ENCODE results near the gene SPANXN2. TPM values are rescaled to one million over a fixed set of nuclear protein-coding genes. Genes with fewer than 3 reads are reported as not detected.
A peak's percentile ranks its signal among the peaks of the same experiment; 100 is the strongest.

SPANXN2 gene
- total and polyA plus RNA-seq, 8 donors: not detected

GRCh38 chrX:143674926-143675325, 45.6 kb downstream of the SPANXN2 start:
- Histone ChIP-seq H3K27ac (no peak overlapping the region), H3K4me1 (no peaks in the 10 kb centered on the region), H3K36me3 (no peaks in the 10 kb centered on the region), H3K27me3 (peaks cover 0 to 11% (median 4%) of the 10 kb centered on the region in 4 donors), H3K9me3 (no peaks in the 10 kb centered on the region), H3K4me3 (no peak overlapping the region)
- DNase-seq (no peak), ATAC-seq (no peak), FAIRE-seq (no peak)
- intact Hi-C loops (cut with DNase I): loop anchor here in 1 of 3 donors (5.0 kb wide), 1 partner anchor 192 kb away; no protein-coding TSS in a partner anchor
- TF ChIP-seq CTCF (IDR thresholded peaks at IDR 0.05): no peak
- WGBS, 2 donors: 55 to 65% methylated on average over 4 of the region's 4 CpGs

- intact Hi-C loops (cut with DNase I): no loop called here
- Histone ChIP-seq H3K9me3 (no peaks in the 10 kb centered on the region), H3K4me1 (no peaks in the 10 kb centered on the region), H3K27me3 (peaks cover 0 to 24% (median 5%) of the 10 kb centered on the region in 4 donors), H3K4me3 (no peak overlapping the region), H3K36me3 (no peaks in the 10 kb centered on the region), H3K27ac (no peak overlapping the region)
- TF ChIP-seq CTCF (IDR thresholded peaks at IDR 0.05): peak in 2 of 4 donors; percentile 7 to 21
- ATAC-seq (peak in 2 of 4 donors; percentile 51 to 61), FAIRE-seq (peak; percentile 20), DNase-seq (no peak)
- WGBS, 2 donors: 1 to 3% methylated on average over 5 of the region's 5 CpGs
Measured at GRCh38 chrX:143669395-143669794, 51.2 kb downstream of the SPANXN2 start.

DNA sequence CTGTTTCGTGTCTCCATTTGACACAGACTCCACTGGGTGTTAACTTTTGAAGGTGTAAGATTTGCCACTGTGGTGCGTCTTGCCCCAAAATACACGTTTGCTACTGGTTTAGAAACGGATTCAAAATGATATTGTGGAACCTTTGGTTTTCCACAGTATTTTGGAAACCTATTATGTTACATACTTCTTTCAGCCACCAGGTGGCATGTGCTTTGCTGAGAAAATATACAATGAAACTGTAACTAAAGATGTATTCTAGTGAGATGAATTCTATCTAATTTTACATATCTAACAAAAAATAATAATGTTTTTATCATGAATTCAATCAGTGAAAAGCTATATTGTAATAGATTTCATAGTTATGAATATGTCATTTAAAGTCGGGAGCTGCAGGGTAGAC, 56.2 kb downstream of the SPANXN2 start:
- H3K4me3 ChIP-seq: no peak overlapping the region
- intact Hi-C loops (cut with DNase I): no loop called here
- H3K27me3 ChIP-seq: peaks cover 0 to 10% (median 2%) of the 10 kb centered on the region in 4 donors
- peak; percentile 94 for FAIRE-seq
- no peak overlapping the region for H3K27ac ChIP-seq
- TF ChIP-seq CTCF (IDR thresholded peaks at IDR 0.05): peak; percentile 19 to 59 (median 55)
- peak in 2 of 4 donors; percentile 48 to 62 for ATAC-seq
- no peak for DNase-seq
- H3K9me3 ChIP-seq: no peaks in the 10 kb centered on the region
- H3K36me3 ChIP-seq: no peaks in the 10 kb centered on the region
- H3K4me1 ChIP-seq: no peaks in the 10 kb centered on the region
- WGBS, 2 donors: 32 to 34% methylated on average over 5 of the region's 5 CpGs

GRCh38 chrX:143663755-143664154, 56.8 kb downstream of the SPANXN2 start:
- ATAC-seq (peak in 1 of 4 donors; percentile 18), FAIRE-seq (no peak), DNase-seq (peak in 1 of 6 donors; percentile 8)
- intact Hi-C loops (cut with DNase I): no loop called here
- H3K9me3 ChIP-seq: no peaks in the 10 kb centered on the region
- TF ChIP-seq CTCF (IDR thresholded peaks at IDR 0.05): no peak
- H3K27ac ChIP-seq: no peak overlapping the region
- no peaks in the 10 kb centered on the region for H3K36me3 ChIP-seq
- no peak overlapping the region for H3K4me3 ChIP-seq
- peaks cover 0 to 6% (median 0%) of the 10 kb centered on the region in 4 donors for H3K27me3 ChIP-seq
- WGBS, 2 donors: 33 to 34% methylated on average over 5 of the region's 5 CpGs
- no peaks in the 10 kb centered on the region for H3K4me1 ChIP-seq

Other genes starting within 250 kb of the SPANXN2 start
- gene SPANXN3, start 203.3 kb downstream of the SPANXN2 start, total RNA-seq: not detected
- not detected for gene SPANXN3, start 203.3 kb downstream of the SPANXN2 start, polyA plus RNA-seq
- gene SLITRK4, start 84.7 kb downstream of the SPANXN2 start, total RNA-seq: 1 to 10 TPM in 2 of 6 donors, under 1 TPM in 4; 0.32 to 1.3 (median 0.60) TPM
- under 1 TPM; 0.07 to 0.19 TPM for gene SLITRK4, start 84.7 kb downstream of the SPANXN2 start, polyA plus RNA-seq
- not detected for gene UBE2NL, start 163.3 kb upstream of the SPANXN2 start, total RNA-seq
- not detected for gene UBE2NL, start 163.3 kb upstream of the SPANXN2 start, polyA plus RNA-seq